HK-2 (cell line): Measurements from ENCODE around the gene GAB4.

Experiments used
- DNase-seq: peaks from one replicate; pipeline ENCODE4 v3.0.0-alpha.2; 2018; ENCODE audit not compliant: unreplicated experiment

GAB4 gene

DNA sequence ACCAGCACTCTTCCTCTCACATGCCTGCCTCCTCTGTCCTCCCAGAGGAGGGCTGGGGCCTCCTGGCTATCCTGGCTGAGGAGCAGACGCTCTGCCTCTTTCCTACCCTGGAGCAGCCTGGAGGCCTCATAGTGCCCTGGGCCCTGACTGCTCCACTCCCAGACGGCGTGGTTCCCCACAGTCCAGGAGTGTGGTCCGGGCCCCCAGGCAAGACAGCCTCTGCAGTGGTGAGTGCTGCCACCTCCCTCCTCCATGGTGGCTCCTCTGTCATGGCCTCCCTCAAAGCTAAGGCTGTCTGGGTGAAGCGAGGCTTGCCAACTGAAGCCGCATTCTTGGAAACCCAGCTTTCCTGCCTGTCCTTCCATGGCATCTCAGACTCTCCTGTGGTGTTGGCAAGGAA lies 19.8 kb downstream of the GAB4 start:
- no peak for DNase-seq

- DNase-seq, result no peak
Observed at GRCh38 chr22:16987822-16988221, 20.2 kb downstream of the GAB4 start.

DNA sequence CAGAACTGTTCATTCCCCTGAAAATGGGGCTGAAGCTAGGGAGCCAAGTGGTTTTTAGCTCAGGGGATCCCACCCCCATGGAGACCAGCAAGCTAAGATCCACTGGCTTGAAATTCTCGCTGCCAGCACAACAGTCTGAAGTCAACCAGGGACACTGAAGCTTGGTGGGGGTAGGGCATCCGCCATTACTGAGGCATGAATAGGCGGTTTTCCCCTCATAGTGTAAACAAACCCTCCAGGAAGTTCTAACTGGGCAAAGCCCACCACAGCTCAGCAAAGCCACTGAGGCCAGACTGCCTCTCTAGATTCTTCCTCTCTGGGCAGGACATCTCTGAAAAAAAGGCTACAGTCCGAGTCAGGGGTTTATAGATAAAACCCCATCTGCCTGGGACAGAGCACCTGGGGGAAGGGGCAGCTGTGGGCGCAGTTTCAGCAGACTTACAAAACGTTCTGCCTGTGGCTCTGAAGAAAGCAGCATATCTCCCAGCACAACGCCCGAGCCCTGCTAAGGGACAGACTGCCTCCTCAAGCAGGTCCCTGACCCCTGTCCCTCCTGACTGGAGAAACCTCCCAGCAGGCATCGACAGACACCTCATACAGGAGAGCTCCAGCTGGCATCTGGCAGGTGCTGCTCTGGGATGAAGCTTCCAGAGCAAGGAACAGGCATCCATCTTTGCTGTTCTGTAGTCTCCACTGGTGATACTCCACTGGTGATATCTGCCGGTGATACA lies 32.7 kb downstream of the GAB4 start:
- no peak for DNase-seq

DNA sequence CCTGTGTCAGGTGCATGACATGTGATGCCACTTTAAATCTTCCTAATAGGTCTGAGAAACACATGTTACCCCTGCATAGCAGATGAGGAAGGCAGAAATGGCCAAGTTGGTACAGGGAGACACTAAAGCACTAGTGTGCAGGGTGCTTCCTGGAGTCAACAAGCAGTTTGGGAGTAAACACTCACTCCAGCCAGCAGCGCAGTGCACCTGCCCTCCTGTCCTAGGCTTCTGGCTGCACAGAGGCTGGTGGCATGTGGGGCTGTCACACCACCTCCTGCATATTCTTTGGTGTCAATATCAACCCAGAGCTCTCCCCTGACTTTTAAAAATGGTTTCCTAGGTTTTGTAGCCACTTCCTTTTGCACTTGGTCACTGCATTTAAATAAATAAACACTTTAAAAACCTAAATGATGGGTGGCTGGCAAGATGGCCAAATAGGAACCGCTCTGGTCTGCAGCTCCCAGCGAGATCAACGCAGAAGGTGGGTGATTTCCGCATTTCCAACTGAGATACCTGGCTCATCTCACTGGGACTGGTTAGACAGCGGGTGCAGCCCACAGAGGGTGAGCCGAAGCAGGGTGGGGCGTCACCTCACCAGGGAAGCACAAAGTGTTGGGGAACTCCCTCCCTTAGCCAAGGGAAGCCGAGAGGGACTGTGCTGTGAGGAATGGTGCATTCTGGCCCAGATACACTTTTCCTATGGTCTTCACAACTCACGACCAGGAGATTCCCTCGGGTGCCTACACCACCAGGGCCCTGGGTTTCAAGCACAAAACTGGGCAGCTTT lies 33.5 kb downstream of the GAB4 start:
- no peak for DNase-seq

- no peak for DNase-seq
Observed at GRCh38 chr22:16973591-16974297, 34.3 kb downstream of the GAB4 start.

DNA sequence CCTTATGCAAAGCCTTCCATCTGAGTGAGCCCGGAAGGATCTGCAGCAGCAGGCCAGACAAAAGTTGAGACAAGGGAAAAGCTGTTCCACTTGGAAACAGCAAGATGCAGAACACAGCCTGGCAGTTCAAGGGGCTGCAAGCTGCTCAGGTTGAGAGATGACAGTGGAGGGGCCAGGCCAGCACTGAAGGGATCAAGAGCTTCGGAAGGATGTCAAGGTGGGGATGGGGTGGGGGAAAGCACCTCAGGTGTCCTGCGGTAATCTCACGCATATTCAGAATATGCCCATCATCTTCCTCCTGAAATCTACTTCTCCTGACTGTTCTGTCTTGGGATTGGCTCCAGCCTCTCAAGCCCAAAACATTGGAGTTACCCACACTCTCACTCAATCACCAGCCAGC lies 35.7 kb downstream of the GAB4 start:
- no peak for DNase-seq

DNA sequence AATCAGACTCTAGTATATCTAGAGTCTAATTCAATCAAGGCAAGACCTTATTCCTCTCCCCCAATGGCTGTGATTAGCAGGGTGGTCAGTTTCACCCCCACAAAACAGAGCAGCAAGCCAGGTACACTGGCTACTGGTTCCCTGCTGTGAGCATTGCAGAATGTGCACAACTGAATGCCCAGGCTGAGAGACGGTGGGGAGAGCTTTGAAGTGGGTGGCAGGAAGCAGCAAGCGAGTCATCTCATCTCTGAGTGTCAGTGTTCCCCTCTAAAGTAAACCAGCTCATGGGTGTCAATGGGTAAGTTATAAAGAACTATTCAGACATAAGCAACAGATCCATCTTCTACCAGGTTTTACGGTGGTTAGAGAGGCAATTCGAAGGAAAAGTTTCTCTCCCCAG lies 37.6 kb downstream of the GAB4 start:
- no peak for DNase-seq

DNA sequence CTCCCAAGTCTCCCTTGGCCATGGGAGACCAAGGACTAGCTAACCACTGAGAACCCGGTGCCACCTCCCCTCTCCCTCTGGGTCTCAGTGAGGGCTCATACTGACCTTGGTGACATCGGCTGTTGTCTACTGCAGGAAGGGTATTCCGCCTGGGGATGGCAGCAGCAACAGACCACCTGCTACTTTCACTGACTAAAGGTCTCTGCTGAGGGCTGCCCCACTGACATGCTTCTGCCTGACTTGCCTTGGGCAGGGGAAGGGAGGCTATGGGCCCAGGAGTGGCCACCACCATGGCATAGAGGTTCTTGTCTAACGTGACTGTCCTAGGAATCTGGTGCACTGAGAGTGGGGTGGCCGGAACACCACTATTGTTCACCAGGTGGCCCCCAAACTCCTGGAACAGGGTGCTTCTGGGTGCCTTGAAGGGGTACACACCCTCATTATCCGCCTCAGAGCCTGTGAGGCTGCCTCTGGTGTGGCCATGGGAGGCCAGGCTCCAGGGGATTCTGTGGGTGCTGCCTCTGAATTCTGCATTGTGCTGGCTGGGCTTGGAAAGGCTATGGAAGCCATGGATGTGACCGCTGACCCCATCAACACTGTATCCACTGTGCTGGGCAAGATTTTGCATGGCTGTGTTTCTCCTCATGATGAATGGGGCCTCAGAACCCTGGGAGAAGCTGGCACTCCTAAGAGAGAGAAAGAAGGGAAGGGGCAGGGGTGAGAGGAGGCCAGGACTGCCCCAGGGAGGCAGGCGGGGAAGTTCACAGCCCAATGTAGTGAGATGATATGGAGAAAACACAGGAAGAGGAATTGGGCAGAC lies 38.3 kb downstream of the GAB4 start:
- DNase-seq, result no peak

DNA sequence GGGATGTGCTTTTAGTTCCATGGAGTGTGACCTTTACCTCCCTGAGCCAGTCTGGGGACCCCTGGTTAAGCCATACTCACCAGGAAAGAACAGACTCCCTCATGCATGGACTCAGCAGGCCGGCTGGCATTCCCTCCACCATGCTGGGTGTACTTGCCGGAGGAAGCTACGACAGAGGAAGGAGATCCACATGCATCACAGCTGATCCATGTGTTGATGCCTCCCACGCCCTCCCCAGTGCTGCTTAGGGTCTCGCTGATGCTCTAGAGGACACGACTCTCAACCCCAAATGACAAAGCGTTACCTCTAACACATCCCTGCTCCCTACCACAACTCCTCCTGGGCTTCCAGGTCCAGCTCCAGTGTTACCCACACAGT lies 39.8 kb downstream of the GAB4 start:
- no peak for DNase-seq

DNA sequence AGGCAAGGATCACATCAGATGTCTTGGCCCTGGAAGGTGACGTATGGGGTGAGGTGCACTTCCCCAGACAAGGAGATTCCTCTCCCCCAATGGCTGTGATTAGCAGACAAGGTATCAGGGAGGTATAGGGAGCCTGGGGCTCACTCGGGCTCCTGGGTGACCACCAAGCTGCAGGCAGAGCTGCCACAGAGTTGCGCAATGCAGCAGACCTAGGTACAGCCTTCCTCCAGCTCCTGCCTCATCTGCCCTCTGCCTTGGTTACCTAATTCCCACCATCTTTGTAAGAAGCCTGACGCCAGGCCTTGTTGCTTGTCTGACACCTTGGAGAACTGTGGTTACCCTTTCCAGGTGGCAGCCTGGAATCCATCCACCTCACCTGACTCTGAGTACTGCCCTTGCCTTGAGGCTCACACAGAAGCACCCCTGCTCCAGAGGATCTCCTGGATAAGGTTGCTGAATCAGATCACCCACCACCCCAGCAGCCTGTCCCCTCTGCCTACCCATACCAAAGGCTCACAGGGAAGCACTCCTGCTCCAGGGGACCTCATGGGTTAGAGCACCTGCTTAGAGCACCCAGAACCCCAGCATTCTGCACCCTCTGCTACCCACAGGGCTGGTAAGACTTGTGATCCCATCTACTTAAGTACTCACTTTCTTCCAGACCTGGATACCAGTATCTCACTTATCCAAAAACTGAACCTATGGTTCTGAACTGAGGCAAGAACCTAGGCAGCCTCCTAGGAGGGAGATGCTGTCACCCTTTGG lies 40.4 kb downstream of the GAB4 start:
- no peak for DNase-seq

DNA sequence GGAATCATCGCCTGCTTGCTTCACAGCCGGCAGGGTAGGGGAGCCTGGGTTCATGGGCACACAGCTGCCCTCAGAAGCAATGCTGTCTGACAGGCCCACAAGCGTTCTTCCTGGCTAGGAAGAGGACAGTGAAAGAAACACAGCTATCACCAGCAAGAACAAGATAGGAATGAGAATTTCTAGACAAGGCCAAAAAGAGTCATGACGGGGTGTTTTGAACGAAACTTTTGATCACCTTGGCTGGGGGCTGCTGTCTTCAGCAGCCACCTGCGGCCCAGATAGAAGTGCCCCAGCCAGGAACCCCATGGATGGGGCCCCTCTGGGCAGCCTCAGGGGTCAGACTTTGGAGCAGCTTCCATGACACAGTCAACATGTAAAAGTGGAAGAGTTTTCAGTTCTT lies 41.8 kb downstream of the GAB4 start:
- no peak for DNase-seq

GRCh38 chr22:16965560-16965959 lies 42.5 kb downstream of the GAB4 start:
- DNase-seq, result no peak

DNA sequence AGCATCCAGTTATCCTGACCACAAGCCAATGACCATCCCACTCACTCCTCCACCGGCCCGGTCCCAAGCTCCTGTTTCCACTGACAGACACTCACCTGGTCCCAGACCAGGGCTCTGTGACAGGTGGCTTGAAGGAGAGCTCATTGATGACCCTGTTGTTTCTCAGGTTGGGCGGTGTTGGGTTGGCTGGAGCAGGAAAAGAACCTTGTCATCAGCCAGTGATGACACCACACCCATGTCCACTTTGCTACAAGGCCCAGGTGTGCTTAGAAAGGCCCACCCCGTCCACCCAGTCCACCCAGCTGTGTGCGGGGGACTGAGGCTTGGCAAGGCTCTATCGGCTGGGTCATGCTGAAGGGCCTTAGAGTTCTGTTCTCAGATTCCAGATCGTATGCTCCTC lies 42.9 kb downstream of the GAB4 start:
- no peak for DNase-seq

- DNase-seq, result no peak
Observed at GRCh38 chr22:16964366-16964765, 43.7 kb downstream of the GAB4 start.

DNA sequence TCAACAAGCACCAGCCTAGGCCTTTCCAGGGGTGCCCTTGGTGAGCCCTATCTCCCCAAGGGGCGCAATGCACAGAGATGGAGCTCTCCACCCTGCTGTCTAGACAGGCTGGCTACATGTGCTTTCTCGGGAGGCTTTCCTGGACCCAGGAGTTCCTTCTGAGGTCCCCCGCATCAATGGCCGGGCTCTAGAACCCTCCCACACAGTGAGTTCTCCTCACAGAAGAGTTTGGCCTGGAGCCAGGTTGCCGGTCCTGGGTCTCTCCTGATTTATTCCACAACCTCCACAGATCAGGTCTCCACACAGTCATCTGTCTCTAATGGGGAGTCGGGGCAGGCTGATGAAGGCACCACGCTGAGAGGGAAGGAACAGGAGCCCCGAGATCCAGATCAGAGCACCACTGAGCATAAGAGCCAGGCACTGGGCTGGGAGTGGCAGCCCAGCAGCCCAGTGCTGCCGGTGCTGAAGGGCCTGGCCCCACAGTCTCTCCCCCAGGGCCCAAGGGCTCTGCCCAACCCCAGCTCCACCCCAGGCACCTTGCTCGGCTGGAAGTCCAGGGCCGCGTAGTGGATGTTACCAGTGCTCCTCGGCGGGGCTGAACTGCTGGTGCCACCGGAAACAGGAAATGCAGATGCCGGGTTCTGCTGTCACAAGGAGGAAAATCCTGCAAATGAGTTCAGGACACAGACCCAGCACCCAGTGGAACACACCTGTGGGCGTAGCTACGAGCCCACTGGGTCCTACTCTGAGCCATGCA lies 44.7 kb downstream of the GAB4 start:
- no peak for DNase-seq

GRCh38 chr22:16962501-16962900 lies 45.5 kb downstream of the GAB4 start:
- no peak for DNase-seq

GRCh38 chr22:16961477-16962186 lies 46.4 kb downstream of the GAB4 start:
- DNase-seq, result no peak

DNA sequence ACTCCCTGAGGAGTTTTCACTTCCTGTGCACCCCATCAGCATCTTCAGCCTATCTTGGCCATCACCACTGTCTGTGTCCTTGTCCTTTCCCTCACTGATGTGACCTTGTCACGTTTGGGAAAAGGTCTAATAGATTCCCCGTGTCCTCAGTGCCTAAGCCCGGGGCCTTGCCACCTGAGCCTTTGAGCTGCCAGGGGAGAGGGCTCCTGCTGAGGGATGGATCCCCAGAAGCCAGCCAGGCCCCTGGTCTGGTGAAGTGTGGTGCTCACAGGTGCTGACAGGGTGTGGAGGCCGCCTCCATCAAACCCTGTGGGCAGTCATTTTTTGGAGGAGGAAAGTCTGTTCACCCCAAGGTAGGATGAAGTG lies 47.2 kb downstream of the GAB4 start:
- DNase-seq, result no peak

- DNase-seq, result no peak
Observed at GRCh38 chr22:16960220-16960883, 47.7 kb downstream of the GAB4 start.
